Stimulated activated CD8-positive, alpha-beta memory T cell treated with anti-CD3 and anti-CD28 coated beads, Interleukin-4, amount 100 ng/mL, for 4 hours (primary cell): ENCODE data around the gene ZNF552.
A peak's percentile ranks its signal among the peaks of the same experiment; 100 is the strongest.
"Not testable (repeated sequence)": the region's sequence is repeated elsewhere in the genome, so short reads cannot be mapped to it uniquely, and the experiment has no call there.

Experiments
- DNase-seq, 2 donors: peaks; one replicate each; pipeline ENCODE4 v3.0.0-alpha.2; 2020; ENCODE audit warnings: low read depth in 2 of 2, low spot score in 1 of 2

Gene ZNF552

GRCh38 chr19:57819475-57820148 lies 4.9 kb upstream of the ZNF552 start:
- DNase-seq: peak; percentile 53 to 65

DNA sequence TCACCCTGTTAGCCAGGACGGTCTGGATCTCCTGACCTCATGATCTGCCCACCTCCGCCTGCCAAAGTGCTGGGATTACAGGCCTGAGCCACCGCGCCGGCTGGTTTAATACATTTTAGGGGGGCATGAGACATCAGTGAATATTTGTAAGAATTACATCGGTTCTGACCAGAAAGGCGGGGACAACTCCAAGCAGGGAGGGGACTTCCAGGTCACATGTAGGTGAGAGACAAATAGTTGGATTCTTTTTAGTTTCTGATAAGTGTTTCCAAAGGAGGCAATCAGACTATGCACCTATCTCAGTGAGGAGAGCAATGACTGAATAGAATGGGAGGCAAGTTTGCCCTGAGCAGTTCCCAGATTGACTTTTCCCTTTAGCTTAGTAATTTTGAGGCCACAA lies 3.7 kb upstream of the ZNF552 start:
- no peak for DNase-seq

- no peak for DNase-seq
Measured at GRCh38 chr19:57817976-57818375, 3.3 kb upstream of the ZNF552 start.

DNA sequence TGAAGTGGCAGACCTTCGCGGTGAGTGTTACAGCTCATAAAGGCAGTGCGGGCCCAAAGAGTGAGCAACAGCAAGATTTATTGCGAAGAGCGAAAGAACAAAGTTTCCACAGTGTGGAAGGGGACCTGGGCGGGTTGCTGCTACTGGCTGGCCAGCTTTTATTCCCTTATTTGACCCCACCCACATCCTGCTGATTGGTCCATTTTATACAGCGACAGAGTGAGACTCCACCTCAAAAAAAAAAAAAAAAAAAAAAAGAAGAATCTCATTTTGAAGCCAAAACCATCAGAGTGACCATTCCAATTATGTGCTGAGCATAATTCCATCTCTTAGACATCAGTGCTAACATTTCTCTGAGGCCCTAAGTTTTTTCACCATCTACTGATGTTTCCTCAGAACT lies 1.9 kb upstream of the ZNF552 start:
- DNase-seq: no peak

DNA sequence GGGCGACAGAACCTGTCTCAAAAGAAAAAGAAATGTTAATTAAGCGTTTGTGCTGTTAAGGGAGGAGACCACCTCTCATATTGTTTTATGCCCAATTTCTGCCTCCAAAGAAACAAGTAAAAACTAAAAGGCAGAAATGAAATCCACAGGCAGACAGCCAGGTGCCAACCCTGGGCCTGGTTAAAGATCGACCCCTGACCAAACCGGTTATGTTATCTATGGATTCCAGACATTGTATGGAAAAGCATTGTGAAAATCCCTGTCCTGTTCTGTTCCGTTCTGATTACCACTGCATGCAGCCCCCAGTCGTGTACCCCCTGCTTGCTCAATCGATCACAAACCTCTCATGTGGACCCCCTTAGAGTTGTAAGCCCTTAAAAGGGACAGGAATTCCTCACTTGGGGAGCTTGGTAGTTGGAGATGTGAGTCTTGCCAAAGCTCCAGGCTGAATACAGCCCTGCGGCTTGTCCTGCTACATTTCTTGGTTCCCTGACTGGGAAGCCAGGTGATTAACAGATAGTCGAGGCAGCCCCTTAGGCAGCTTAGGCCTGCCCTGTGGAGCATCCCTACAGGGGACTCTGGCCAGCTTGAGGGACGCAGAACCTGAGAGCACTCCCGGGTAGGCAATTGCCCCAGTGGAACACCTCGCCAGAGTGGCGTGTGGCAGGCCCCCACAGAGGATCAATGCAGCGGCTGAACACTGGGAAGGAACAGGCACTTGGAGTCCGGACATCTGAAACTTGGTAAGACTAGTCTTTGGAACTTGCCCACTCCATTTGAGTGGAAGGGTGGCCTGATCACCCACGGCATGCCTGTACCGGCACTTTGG lies 748 bp upstream of the ZNF552 start:
- DNase-seq: no peak

DNA sequence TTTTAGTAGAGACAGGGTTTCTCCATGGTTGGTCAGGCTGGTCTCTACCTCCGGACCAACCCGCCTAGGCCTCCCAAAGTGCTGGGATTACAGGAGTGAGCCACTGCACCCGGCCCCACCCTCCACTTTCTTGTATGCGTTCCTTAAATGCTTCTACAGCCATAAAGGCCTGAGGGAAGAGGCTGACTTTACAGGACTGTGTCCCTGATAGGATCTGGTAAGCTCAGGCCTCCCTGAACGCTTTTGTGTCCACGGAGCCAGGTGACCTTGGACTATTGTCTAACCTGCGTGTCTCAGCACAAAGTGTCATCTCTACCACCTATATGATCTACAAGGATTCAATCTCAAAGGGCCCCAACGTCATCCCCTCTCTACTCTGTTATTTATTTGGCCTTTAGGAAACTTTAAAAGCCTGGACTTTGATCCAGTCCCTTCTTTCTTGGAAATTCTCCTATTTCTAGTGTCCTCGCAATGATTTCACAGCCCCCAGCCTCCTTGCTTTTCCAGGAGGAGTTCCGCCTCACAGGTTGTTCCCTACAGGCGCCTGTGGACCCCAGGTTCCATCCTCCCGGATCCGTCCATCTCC lies 701 bp downstream of the ZNF552 start:
- no peak for DNase-seq

- DNase-seq: not testable (repeated sequence)
Measured at GRCh38 chr19:57812975-57813820, 1.5 kb downstream of the ZNF552 start.

DNA sequence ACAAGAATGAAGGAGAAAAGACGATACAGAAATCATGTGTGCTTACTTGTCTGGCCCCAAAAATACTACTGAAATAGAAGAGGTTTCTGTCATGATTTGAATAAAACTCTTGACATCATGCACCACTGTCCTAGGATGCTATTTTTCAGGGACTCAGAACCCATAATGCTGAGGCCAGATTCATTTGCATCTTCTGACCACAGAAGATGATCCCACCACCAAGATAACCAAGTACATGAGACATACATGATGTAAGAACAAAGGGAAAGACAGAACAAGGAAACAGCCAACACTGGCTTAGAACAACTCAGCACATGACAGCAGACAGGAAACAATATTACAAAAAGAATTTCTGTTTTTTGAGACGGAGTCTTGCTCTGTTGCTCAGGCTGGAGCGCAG lies 2.5 kb downstream of the ZNF552 start:
- no peak for DNase-seq

DNA sequence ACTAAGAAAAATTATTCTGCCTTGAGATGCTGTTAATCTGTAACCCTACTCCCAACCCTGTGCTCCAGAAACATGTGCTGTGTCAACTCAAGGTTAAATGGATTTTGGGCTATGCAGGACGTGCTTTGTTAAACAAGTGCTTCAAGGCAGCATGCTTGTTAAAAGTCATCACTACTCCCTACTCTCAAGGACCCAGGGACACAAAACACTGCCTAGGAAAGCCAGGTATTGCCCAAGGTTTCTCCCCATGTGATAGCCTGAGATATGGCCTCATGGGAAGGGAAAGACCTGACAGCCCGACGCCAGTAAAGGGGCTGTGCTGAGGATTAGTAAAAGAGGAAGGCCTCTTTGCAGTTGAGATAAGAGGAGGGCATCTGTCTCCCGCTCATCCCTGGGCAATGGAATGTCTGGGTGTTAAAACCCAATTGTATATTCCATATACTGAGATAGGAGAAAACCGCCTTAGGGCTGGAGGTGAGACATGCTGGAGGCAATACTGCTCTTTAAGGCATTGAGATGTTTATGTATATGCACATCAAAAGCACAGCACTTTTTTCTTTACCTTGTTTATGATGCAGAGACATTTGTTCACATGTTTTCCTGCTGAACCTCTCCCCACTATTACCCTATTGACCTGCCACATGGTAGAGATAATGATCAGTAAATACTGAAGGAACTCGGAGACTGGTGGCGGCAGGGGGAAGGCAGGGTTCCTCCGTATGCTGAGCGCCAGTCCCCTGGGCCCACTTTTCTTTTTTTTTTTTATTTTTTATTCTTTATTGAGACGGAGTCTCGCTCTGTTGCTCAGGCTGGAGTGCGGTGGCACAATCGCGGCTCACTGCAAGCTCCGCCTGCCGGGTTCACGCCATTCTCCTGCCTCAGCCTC lies 4.1 kb downstream of the ZNF552 start:
- not testable (repeated sequence) for DNase-seq

GRCh38 chr19:57807541-57807940 lies 7.2 kb downstream of the ZNF552 start:
- DNase-seq: no peak

DNA sequence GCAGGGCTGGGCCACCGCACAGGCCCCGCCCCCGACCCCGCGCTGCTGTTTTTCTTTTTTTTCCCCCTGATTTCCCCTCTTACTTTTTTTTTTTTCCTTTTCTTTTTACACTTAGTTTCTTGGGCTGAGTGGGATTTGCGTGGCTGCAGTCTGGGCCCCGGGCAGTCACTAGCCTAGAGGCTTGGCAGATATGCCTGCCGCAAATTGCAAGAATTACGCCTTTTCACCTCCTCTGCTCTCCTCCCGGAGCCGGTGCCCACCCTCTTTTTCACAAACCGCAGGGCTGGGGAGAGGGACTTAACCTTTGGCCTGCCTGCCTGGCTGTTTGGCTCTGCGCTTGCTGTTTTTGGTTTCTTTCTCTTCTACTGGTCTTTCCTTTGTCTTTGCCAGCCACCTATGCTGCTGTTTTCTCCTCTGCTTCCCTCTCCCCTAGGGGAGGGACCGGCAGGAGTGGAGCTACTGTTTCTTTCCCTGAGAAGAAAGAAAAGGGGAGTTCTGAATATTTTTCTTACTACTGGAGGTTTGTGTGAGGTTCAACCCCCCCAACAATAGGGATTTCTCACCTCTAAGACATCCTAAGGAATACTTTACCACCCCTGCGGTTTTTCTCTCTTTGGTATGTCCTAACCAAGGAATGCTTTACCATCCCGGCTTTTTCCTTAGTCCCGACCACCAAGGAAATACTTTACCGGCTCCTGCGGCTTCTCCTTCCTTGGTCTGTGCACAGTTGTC lies 11.0 kb downstream of the ZNF552 start:
- no peak for DNase-seq

DNA sequence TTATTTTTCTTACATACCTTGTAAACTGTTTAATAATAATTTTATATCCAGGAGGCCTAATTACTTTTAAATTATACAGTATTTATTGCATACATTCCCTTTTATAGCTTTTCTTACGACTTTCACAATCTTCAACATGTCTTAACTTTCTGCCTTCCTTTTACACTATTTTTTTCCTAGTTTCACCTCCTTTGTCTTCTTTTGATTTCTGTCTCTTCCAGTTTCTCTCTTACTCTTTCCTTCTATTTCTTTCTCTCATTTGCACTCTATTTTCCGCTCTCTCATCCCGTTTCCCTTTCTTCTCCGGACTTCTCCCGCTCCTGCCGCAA lies 11.5 kb downstream of the ZNF552 start:
- DNase-seq: no peak

DNA sequence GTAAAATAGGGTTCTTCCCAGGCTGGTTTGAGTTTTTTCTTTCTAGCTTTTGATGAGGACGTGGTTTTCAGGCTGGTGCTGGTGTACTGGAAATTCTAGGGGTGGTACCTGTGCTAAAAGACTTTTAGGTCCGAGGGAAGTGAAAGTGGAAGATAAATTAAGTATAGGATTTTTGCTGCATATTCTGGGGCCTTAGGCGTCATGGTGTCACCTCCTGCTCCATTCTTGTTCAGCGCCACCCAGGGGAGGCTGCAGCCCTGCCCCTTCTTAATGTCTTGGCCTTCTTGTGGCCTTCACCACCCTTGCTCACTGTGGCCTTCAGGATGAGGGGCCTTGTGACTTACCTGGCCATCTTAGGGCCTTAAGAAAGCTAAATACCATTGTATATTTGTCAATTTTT lies 12.4 kb downstream of the ZNF552 start:
- DNase-seq: no peak

- DNase-seq: no peak
Measured at GRCh38 chr19:57800696-57801095, 14.0 kb downstream of the ZNF552 start.

- DNase-seq: not testable (repeated sequence)
Measured at GRCh38 chr19:57796580-57796979, 18.1 kb downstream of the ZNF552 start.

GRCh38 chr19:57789288-57789687 lies 25.4 kb downstream of the ZNF552 start:
- DNase-seq: no peak

GRCh38 chr19:57788114-57788692 lies 26.5 kb downstream of the ZNF552 start:
- DNase-seq: no peak

GRCh38 chr19:57786906-57787305 lies 27.8 kb downstream of the ZNF552 start:
- DNase-seq: no peak

DNA sequence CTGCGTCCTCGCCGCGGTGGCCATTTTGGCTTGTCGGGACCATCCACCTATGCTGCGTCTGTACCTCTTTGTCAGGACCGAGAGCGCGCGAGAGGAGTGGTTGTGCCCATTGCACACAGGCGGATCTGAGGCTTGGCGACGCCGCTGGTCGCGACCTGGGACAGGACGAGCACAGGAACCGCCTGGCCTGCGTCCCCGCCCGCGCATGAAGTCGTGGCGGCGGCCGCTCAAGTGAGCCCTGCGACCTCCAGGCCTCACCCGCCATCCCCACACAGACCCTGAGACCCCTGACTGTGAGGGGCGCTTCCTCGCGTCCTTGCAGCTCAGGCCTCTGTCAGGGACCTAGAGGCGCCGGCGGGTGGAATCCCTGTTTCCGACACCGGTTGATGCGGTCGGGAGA lies 28.4 kb downstream of the ZNF552 start:
- no peak for DNase-seq
